GM06990 (cell line): ENCODE measurements around the gene SLC41A1.

ENCODE experiments used
- DNase-seq: peaks from one replicate; pipeline ENCODE4 v3.0.0-alpha.2; 2011; ENCODE audit not compliant: insufficient read length; ENCODE audit errors: extremely low read depth
- H3K27me3 ChIP-seq: replicated peaks from 2 replicates; pipeline ENCODE4 v1.6.0; 2011; ENCODE audit warnings: low read length; ENCODE audit not compliant: control insufficient read depth, insufficient read depth
- H3K36me3 ChIP-seq: 2 replicates; pipeline ENCODE4 v1.5.1; 2011; ENCODE audit warnings: low read length; ENCODE audit not compliant: control insufficient read depth, insufficient read depth
- H3K4me3 ChIP-seq: replicated peaks from 2 replicates; pipeline ENCODE4 v1.5.1; 2011; ENCODE audit warnings: low read depth, mild to moderate bottlenecking, control low read depth, low read length
- CTCF ChIP-seq: IDR thresholded peaks from 2 replicates; pipeline ENCODE4 v1.5.1; 2011; ENCODE audit warnings: low read length, control low read depth, mild to moderate bottlenecking, inconsistent platforms; ENCODE audit not compliant: insufficient read depth, poor library complexity, severe bottlenecking

SLC41A1 gene

GRCh38 chr1:205767248-205767647 lies 45.8 kb downstream of the SLC41A1 start:
- DNase-seq, result no peak
- Histone ChIP-seq H3K36me3 (no peaks in the 10 kb centered on the region; the same call in 1 of the 2 replicates), H3K4me3 (no peak overlapping the region), H3K27me3 (no peaks in the 10 kb centered on the region)
- no peak for TF ChIP-seq CTCF

- DNase-seq, result no peak
- no peak overlapping the region for H3K4me3 ChIP-seq
- H3K36me3 ChIP-seq, result no peaks in the 10 kb centered on the region; the same call in 1 of the 2 replicates
- TF ChIP-seq CTCF, result no peak
- H3K27me3 ChIP-seq, result no peaks in the 10 kb centered on the region
Measured at GRCh38 chr1:205766570-205766969, 46.4 kb downstream of the SLC41A1 start.

- Histone ChIP-seq H3K36me3 (no peaks in the 10 kb centered on the region; the same call in 1 of the 2 replicates), H3K4me3 (no peak overlapping the region), H3K27me3 (no peaks in the 10 kb centered on the region)
- DNase-seq, result no peak
- TF ChIP-seq CTCF, result no peak
Measured at GRCh38 chr1:205766038-205766437, 47.0 kb downstream of the SLC41A1 start.

- H3K36me3 ChIP-seq, result no peaks in the 10 kb centered on the region; the same call in 1 of the 2 replicates
- TF ChIP-seq CTCF, result no peak
- no peak overlapping the region for H3K4me3 ChIP-seq
- no peaks in the 10 kb centered on the region for H3K27me3 ChIP-seq
- DNase-seq, result no peak
Measured at GRCh38 chr1:205764578-205764977, 48.4 kb downstream of the SLC41A1 start.

GRCh38 chr1:205763980-205764379 lies 49.0 kb downstream of the SLC41A1 start:
- Histone ChIP-seq H3K36me3 (no peaks in the 10 kb centered on the region; the same call in 1 of the 2 replicates), H3K4me3 (no peak overlapping the region), H3K27me3 (no peaks in the 10 kb centered on the region)
- DNase-seq, result peak; percentile 13
- TF ChIP-seq CTCF, result no peak

- Histone ChIP-seq H3K27me3 (no peaks in the 10 kb centered on the region), H3K4me3 (no peak overlapping the region), H3K36me3 (no peaks in the 10 kb centered on the region)
- no peak for TF ChIP-seq CTCF
- DNase-seq, result no peak
Measured at GRCh38 chr1:205760606-205761005, 52.4 kb downstream of the SLC41A1 start.
